Hepatic stellate cell (primary cell): Measurements from ENCODE around the gene TRAPPC3L.

Experiments used
- DNase-seq: peaks from one replicate; pipeline ENCODE4 v3.0.0; 2011; ENCODE audit warnings: low spot score

The TRAPPC3L gene

DNA sequence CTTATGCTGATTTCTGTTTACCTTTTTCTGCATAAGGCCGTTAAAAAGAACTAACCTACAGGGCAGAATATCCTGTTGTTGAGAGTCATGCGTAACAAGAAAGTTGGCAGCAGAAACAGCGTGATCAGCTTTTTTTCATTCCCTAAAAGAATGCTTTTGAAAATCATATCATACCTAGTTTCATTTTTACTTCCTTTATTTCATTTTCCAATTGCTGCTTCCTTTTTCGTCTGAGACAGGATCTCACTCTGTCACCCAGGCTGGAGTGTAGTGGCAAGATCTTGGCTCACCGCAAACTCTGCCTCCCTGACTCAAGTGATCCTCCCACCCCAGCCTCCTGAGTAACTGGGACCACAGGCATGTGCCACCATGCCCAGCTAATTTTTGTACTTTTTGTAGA lies 80.2 kb downstream of the TRAPPC3L start:
- DNase-seq = no peak

DNA sequence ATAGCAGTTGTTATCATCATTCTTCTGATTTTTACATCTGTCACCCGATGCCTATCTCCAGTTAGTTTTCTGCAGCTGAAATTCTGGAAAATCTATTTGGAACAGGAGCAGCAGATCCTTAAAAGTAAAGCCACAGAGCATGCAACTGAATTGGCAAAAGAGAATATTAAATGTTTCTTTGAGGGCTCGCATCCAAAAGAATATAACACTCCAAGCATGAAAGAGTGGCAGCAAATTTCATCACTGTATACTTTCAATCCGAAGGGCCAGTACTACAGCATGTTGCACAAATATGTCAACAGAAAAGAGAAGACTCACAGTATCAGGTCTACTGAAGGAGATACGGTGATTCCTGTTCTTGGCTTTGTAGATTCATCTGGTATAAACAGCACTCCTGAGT lies 82.2 kb downstream of the TRAPPC3L start:
- DNase-seq = no peak

DNA sequence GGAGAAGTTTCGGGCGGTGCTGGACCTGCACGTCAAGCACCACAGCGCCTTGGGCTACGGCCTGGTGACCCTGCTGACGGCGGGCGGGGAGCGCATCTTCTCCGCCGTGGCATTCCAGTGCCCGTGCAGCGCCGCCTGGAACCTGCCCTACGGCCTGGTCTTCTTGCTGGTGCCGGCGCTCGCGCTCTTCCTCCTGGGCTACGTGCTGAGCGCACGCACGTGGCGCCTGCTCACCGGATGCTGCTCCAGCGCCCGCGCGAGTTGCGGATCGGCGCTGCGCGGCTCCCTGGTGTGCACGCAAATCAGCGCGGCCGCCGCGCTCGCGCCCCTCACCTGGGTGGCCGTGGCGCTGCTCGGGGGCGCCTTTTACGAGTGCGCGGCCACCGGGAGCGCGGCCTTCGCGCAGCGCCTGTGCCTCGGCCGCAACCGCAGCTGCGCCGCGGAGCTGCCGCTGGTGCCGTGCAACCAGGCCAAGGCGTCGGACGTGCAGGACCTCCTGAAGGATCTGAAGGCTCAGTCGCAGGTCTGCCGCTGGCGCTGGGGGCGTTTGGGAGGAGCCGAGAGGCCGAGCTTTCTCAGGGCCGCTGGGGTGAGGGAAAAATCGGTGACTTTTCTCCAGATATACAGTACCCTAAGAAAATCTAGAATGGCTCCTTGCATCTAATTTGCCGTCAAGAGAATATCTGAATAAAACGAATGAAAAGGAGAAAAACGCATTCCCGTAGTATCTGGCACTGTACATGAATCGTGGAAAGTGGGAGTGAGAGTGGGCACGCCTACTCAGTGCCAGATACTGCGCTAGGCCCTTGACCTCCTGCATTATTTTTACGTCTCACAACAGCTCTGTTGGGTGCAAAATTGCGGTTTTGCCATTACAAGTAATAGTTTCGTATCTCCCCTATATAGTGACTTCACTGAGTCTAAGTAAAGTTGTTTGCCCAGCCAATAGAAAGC lies 83.3 kb downstream of the TRAPPC3L start:
- DNase-seq = peak; percentile 49

DNA sequence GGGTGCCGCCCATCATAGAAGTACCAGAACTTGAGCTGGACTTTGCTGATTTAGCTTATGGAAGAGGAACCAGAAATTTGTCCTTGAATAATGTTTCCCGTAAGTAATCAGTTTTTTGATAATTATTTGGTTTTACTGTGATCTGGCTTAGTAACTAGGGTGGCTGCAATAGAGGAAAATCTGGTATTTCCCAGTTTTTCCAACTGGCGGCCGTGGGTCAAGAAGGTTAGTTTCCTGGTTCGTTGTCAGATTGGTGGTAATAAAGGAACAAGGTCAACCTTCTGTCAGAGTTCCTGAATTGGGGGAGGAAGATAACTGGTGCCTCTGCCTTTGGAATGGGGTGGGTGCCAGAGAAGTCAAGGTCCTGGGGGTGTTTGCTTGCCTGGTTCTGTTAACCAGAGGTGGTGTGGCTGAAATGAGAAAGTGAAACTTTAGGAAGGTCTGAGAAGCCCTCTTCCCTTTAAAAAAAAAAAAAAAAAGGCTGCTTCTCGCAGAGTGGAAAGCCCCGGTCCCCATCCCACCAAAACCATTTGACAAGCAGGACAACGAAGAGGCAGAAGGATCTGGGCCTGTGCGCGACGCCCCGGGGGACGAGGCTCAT lies 84.1 kb downstream of the TRAPPC3L start, which contains the start of gene CALHM6:
TSS of gene CALHM6 (plus strand) at position 45 of the 601 bp plus-strand sequence. CDS start at position 600, 555 bp downstream.
- no peak for DNase-seq

DNA sequence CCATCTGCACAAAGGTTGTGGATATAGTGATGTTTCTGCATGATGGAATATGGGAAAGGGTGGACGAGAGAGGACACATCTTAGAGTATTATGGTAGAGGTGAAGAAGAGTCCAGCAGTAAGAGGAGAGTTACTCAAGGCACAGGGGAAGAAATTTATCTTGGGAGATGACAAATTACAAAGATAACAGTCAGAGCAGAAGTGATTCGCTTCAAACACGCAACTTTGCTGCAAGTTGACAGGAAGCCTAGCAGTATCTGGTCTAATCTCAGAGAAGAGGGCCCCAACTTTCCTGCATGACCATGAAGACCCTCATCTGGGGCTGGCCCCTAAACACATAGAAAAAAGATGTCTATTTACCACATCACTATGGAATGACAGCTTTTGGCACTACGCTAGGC lies 85.6 kb downstream of the TRAPPC3L start:
- DNase-seq = no peak

DNA sequence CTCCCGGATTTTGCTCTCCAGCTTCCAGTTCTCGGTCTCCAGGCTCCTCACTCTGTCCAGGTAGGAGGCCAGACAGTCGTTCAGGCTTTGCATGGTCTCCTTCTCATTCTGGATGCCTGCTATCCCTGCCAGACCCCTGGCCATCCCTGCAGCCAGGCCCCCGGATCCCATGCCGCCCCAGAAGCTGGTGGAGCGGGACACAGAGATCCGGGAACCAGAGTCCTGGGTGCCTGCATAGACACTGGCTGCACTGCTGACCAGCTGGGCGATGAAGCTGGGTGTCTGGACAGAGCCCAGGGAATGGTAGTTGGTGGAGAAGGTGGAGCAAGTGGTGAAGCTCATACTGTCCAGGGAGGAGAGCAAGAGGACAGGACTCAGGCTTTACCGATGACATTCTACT lies 87.2 kb downstream of the TRAPPC3L start:
- no peak for DNase-seq

DNA sequence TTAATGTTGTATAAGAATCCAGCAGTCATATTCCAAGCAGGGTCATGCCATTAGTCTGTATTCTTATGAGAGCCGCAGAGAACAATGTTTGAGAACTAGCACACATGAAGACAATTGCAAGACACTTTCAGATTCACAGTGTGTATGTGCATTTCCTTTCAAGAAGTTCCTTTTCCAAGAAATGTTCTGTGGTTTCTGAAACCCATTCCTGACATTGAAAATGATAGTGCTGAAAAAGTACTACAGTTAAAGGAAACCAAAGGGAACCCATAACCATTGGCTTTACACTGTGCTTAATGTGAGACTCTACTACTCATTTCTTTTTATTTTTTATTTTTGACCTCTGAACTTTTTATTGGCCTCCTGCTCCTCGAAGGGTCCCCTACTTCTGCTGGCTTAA lies 88.6 kb downstream of the TRAPPC3L start:
- no peak for DNase-seq

DNA sequence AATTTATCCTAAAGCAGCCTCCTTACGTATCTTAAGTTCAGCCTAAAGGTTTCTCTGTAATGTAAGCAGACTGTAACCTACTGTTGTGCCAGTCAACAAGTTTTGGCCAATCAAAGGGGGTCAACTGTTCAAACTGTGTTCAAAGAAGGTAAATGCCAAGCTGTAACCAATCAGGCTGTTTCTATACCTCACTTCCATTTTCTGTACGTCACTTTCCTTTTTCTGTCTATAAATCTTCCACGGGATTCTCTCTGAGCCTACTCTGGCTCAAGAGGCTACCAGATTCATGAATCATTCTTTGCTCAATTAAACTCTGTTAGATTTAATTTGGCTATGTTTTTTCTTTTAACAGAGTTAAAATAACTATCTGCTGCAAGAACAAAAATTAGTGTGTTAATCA lies 89.4 kb downstream of the TRAPPC3L start:
- DNase-seq = no peak

DNA sequence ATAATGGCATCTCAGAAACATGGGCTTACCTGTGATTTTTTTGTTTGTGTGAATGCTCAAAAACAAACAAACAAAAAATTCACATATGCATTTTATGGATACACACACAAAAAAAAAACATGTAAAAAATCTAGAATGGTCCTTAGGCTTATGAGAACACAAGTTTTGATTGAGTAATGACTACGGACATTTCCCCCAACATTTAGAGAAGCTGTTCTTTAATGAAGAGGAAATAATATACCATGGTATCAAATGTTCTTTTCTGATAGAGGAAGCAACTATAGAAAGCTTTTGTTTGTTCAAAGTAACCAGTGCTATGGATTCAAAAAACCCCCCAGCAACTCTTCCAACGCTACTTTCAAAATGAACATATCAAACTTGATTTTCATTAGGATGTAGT lies 93.0 kb downstream of the TRAPPC3L start:
- DNase-seq = no peak

DNA sequence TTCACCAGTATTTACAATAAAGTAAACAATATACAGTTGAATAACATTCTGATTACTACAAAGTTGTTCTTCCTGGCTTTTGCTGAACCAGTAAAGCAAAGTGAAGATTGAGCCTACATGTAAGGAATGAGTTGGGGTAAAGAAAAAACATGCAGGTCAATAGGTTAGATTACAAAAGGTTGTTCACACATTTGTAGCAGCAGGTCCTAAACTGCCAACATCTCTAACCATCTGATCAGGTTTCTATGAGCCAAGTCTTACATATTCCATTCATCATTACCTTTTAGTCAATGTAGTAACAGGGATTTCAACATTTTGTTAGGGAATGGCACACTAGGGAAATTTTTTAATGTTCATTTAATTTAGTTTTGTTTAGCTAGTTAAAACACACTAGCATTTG lies 93.6 kb downstream of the TRAPPC3L start:
- no peak for DNase-seq

DNA sequence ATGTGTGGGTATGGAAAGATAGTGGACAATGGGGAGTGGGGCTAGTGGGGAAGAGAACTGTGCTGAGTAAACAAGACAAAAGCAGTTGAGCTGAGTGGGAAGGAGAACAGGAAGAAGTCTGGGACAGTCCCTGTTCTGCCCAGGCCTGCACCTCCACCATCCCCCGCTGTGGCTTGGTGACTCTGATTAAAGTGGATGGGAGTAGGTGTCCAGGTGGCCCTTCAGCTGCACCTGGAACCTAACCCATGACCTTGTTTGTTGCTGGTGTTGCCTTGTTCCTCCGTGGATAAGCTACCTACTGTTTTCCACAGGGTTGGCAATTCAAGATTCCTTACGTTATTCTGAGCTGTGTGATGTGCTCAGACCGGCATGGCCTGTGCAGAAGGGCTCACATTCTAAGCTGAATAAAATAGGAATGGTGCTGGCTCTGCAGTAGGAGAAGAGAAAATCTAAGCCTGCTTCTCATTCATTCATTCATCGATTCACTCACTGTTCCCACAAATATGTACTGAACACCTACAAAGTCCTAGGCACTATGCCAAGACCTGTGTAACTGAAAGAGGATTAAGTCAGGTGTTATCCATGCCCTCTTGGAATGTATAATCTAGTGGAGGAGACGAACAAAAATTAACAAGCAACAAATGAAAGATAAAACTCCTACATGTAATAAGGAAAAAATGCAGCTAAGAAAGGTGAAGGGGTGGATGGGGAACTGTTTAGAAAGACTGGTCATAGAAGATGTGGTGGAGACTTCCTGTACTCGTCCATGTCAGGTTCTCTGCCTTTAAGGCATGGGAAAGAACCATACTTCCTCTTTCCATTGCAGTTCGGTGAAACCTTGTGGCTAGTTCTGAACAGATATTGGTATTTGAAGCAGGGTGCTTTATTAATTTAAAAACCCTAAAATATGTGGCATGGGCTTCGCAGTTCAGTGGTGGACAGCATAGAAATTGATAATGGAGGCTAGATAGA lies 94.4 kb downstream of the TRAPPC3L start:
- no peak for DNase-seq

DNA sequence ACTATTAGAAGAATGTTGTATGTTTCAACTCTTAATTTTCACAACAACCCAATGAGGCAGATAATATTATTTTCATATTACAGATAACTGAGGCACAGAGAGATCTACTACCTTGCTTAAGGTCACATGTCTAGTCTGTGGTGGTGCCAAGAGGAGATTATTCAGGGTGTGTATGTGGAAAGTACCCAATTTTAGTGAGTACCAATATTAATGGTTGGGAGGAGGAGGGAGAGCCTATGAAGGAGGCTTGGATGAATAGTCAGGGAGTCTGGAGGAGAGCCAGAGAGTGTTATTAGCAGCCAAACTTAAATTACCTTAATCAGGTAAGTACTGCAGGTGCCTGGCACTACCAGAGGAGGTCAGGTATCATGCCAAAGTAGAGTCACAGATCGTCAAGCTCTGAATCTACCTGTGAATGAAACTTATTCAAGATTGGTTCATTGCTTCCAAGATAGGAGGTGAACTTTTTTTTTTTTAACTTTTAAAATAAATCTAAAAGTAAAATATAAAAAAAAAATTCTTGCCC lies 95.2 kb downstream of the TRAPPC3L start:
- DNase-seq = no peak

DNA sequence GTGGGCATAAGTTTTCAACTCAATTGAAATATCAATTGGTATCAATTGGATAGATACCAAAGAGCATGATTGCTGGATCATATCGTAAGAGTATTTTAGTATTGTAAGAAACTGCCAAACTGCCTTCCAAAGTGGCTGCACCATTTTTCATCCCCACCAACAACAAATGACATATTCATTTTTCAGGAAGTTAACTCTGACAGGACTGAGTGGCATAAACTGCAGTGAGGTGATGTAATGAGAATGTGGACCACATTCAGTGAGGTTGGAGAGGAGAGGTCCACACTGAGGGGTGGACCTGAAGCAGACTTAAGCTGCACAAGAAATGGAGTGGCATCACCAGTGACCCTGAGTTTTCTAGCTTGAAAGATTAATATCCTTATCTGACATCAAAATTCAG lies 95.9 kb downstream of the TRAPPC3L start:
- DNase-seq = no peak

DNA sequence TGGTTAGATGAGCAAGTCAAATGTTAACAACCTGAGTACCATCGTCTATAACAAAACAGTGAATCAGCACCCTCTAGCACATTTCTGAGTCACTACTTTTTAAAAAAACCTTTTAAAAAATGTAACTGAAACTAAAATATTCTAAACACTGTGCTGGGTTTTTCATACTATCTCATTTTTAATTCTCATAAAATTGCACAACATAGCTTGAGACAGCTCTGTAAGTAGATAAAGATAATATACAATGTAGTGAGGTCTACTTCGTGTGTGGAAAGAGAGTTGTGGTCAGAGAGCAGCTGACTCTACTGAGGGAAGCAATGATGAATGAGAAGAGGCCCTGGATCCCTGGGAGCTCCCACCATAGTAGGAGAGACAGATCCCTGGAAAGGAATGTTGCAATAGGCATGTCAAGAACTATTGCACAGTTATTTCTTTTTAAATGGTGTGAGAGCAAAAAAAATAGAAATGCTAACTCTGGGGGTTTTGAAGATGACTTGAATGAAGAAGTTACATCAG lies 97.9 kb downstream of the TRAPPC3L start:
- DNase-seq = peak; percentile 84

DNA sequence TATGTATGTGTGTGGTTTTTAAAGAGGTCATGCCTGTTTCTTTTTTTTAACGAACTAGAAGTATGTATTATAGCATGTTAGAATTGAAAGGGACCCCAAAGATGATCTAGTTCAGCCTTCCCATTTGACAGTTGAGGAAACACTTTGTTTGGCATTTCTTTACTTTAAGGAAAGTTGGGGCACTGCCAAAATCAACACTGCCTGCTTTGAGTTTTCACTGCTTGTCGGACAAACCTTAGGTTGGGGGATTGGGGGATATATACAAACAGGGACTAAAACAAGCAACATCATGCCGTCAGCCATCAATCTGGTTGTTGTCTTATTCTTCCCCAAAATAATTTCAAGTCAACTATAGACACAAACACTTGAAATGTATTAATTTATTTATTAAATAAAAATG lies 98.4 kb downstream of the TRAPPC3L start:
- no peak for DNase-seq

DNA sequence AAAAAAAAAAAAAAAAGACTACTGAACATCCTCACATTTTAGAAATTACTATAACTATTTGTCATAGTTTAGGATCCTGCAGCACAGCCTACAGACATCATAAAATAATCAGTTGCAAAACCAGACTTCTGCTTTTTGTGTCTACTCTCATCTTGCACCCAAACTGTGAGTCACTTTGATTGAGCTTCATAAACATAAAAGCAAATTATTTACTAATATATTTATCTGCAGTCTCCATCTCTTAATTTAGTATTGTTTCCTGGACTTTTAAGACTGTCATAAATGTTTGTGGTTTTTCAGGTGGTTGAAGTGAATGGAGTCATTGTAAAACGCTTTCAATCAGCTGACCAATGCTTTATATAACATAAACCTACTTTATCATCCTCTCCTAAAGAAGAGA lies 99.1 kb downstream of the TRAPPC3L start:
- DNase-seq = no peak

DNA sequence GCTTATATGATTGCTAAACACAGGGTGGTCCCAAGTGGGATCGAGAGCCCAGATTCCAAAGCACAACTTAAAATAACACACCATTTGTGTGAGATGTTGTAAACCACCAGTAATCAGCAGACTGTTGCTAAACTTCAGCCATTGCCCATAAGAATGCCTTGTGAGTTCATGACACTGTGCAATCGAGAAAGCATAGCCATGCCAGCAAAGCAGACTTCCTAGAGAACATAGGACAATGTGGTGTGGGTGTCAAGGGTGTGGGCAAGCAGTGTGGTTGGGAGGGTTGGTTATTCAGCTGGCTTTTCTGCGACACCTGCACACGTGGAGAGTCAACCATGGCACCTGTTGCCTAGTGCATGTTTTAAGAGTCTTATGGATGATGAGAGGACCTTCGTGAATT lies 100.4 kb downstream of the TRAPPC3L start:
- DNase-seq = no peak
